Urothelium cell line (cell line): Measurements from ENCODE around the gene NCOA4.
"Not testable (repeated sequence)": the region's sequence is repeated elsewhere in the genome, so short reads cannot be mapped to it uniquely, and the experiment has no call there.

Experiments
- DNase-seq: peaks from one replicate; pipeline ENCODE4 v3.0.0; 2011; ENCODE audit warnings: low spot score, mixed read lengths
- FAIRE-seq: peaks from 2 replicates; lab custom pipeline; 2011; peaks lifted over from hg19 to GRCh38; lab: Jason Lieb, UNC

Gene NCOA4

DNA sequence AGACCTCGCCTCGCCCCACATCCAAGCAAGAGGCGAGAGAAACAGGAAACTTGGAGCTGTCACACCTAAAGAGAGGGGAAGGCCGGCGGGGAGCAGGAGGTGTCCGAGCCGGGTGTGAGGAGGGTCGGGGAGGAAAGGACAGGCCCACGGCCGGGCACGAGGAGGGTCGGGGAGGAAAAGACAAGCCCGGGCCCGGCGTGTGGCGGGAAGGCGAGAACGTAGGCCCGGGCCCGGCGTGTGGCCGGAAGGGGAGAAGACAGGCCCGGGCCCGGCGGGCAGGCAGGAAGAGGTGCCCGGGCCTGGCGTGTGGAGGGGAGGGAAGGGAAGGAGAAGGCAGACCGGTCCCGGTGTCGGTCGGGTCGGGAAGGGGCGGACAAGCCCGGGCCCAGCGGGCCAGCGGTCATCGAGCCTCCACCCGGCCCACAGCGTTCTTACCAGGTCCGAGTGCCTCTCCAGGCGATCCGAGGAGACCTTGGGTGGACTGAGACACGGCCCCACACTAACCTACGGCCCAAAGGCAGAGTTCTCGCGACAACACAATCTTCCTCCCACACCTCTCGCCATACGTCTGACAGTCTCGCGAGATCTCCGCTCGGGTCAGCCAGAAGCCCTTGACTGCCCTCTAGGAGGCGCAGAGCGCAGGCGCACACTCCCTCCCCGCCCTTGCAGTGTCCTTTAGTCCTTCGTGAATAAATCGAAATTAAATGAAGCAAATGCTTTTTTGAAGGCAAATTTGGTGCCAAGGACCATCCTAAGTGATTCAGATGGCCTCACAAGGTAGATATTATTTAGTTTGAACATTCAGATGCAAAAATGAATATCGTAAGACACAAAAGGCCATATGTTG is at the start of gene NCOA4:
Gene NCOA4 (minus strand): TSS at position 533 of the 847 bp plus-strand sequence. CDS start 13,943 bp downstream, outside the sequence.
- DNase-seq (peak; percentile 99), FAIRE-seq (no peak)

- FAIRE-seq (no peak), DNase-seq (no peak)
Measured at GRCh38 chr10:46079831-46080585, 49.6 kb upstream of the NCOA4 start.

DNA sequence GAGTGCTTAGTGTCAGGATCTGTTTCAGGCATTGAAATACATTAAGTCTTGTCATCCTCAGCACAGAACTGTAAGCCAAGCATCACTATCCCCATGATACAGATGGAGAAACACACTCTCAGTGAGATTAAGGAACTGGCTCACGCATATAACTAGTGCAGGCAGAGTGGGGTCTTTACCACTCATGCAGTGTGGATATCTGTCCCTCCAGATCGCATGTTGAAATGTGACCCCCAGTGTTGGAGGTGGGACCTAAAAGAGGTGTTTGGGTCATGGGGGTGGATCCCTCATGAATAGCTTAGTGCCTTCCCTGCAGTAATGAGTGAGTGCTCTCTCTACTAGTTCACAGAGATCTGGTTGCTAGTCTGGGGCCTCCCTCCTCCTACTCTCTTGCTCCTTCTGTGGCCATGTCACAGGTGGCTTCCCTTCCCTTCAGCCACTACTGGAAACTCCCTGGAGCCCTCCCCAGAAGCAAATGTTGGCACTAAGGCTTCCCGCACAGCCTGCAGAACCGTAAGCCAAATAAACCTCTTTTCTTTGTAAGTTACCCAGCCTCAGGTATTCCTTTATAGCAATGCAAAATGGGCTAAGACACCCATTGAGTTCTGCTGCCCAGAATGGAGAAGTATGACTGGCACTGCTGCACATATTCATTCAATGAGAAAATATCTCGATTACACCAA is 47.4 kb upstream of the NCOA4 start:
- FAIRE-seq = no peak
- DNase-seq = no peak

DNA sequence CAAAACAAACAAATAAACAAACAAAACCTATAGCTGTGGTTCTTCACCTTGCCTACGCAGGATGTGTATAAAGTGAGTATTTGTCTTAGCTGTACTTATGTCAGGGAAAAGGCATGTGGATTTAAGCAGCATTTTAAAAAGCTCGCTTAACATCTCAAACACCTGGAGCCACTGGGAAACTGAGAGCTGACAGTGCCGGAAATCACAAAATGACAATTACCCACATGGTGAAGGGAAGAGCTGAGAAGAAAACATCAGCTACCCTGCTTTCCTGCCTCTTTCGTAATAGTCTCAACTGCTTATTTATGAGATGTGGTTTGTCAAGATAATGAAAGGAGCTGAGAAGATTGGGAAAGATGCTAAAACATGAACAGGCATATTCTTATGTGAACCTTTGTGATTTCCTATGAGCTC is 46.7 kb upstream of the NCOA4 start:
- no peak for DNase-seq
- no peak for FAIRE-seq

GRCh38 chr10:46075869-46076268 is 45.4 kb upstream of the NCOA4 start:
- FAIRE-seq (no peak), DNase-seq (no peak)

GRCh38 chr10:46074196-46074946 is 43.9 kb upstream of the NCOA4 start:
- no peak for FAIRE-seq
- DNase-seq = no peak

GRCh38 chr10:46073564-46073963 is 43.1 kb upstream of the NCOA4 start:
- DNase-seq (no peak), FAIRE-seq (no peak)

GRCh38 chr10:46070749-46071148 is 40.3 kb upstream of the NCOA4 start:
- DNase-seq (no peak), FAIRE-seq (no peak)

DNA sequence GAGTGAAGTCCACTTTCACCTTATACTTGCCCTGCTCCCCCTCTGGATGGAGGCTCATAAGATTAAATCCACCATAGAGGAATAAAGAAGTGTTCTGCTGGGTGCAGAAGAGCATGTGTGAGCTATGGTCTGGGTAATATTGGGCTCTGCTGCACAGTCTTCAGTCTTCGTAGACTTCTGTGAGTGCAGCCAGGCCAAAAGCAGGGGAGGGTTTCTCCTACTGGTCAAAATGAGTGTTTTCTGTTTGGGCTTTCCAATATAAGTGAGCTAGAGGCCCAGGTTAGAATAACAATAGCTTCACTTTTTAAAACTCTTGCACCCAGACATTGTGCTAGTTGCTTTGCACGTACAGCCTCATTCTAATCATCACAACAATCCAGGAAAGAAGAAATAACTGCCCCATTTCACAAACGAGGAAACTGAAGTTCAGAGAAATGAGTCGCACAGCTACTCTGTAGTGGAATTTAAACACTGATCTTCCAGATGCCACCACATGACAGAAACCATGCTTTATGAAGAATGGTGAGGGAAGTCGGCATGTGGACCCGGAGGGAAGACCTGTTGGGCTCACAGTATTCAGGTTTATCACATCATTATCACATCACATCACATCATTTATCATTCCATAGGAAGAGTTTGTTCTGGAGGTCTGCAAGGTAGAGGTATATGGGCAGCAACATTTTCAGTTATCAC is 39.5 kb upstream of the NCOA4 start:
- DNase-seq (no peak), FAIRE-seq (no peak)

- no peak for DNase-seq
- FAIRE-seq = no peak
Measured at GRCh38 chr10:46068905-46069304, 38.5 kb upstream of the NCOA4 start.

- FAIRE-seq = no peak
- no peak for DNase-seq
Measured at GRCh38 chr10:46068117-46068516, 37.7 kb upstream of the NCOA4 start.

DNA sequence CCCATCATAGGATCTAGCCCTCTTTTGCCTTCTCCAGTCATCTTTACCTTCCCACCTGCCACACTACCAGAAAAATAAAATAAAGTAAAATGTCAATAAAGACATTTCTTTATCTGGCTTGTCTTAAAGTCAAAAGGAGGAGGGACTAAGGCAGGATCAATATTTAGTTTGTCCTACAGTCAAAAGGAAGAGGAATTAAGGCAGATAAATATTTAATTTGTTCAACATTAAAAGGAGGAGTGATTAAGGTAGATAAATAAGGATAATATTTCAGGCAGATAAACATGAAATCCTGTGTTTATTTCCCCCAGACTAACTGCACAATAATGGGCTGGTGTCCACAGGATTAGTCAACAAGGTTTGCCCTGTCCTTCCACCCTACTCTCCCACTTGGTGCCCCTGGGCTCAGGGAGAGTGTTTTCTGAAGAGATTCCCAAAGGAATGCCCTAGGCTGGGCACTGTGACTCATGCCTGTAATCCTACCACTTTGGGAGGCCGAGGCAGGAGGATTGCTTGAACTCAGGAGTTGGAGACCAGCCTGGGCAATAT is 33.9 kb upstream of the NCOA4 start:
- DNase-seq = no peak
- no peak for FAIRE-seq

DNA sequence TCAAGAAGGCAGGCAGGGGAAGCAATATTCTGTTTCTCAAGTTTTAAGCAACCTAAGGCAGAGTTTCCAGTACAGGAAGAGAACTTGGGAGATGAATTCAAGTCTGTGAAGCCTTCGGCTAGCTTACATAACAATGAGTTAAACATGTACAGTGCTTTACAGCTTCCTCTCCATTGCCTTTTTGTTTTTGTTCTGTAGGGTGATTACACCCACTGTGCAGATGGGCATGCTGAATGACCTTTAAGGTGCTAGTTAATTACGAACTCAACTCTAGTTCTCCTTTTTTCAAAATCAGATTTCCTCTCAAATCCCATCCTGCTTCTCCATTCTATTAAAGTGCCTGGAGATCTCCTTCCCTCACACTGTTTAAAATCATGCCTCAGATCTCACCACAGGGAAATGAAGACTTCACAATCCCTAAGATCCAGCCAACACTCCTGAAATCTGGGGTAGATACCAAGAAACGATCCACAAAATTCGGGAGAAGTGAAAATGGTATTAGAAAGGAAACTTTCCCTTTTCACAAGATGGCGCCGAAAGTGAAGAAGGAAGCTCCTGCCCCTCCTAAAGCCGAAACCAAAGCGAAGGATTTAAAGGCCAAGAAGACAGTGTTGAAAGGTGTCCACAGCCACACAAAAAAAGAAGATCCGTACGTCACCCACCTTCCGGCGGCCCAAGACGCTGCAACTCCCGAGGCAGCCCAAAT is 32.5 kb upstream of the NCOA4 start:
- DNase-seq (no peak), FAIRE-seq (no peak)

- FAIRE-seq (no peak), DNase-seq (no peak)
Measured at GRCh38 chr10:46060706-46061105, 30.3 kb upstream of the NCOA4 start.

DNA sequence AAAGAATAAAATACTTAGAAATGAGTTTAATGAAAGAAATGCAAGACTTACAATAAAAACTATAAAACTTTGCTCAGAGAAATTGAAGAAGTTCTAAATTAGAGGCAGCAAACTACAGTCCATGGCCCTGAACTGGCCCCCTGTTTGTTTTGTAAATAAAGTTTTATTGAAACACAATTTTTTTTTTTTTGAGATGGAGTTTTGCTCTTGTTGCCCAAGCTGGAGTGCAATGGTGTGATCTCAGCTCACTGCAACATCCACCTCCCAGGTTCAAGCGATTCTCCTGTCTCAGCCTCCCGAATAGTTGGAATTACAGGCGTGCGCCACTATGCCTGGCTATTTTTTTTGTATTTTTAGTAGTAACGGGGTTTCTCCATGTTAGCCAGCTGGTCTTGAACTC is 27.5 kb upstream of the NCOA4 start:
- not testable (repeated sequence) for DNase-seq, FAIRE-seq

- FAIRE-seq (no peak), DNase-seq (no peak)
Measured at GRCh38 chr10:46057038-46057437, 26.6 kb upstream of the NCOA4 start.

DNA sequence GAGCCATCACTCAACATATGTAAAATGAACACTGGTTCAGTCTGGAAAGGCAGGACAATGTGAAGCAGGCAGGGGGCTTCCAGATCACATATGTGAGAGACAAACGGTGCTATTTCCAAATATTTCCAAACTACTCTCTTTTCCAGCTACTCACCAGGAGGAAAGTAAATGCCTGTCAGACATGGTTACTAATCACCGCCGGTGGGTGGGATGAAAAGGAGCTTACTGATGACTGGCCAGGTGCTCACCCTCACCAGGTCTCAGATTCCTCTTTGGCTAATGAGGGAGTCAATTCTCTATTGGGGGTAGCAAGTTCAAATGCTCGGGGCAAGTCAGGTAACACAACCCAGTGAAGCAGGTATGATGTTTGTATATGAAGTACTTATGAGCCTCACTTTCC is 25.3 kb upstream of the NCOA4 start:
- DNase-seq (no peak), FAIRE-seq (no peak)

DNA sequence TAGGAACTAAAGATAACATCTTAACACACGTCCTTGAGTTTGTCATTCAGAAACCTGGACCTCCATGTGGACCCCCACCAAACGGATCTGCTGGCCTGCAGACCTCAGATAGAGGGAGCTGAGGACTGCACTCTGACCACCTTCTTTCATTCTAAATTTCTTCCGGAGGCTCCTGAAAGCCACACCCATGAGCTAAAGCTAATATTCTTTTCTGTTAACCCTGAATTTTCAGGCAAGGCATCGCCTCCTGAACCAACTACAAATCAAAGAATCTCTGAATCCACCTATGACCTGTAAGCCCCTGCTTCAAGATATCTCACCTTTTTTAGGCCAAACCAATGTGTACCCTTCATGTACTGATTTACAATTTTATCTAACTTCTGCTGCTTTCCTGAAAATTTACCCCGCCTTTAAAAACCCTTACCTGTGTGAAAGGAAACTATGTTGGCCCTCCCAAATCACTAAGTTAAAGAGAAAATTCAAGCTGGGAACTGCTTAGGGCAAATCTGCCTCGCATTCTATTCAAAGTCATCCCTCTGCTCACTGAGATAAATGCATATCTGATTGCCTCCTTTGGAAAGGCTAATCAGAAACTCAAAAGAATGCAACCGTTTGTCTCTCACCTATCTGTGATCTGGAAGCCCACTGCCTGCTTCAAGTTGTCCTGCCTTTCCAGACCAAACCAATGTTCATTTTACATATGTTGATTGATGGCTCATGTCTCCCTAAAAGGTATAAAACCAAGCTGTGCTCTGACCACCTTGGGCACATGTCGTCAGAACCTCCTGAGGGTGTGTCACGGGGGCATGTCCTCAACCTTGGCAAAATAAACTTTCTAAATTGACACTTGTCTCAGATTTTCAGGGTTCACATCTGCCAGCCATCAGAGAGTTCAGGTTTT is 23.4 kb upstream of the NCOA4 start:
- FAIRE-seq = no peak

More for the DNA sequence above, 23.4 kb upstream of the NCOA4 start:
- no peak for DNase-seq
